Measurements from ENCODE around the gene PKLR. TPM values are rescaled to one million over a fixed set of nuclear protein-coding genes. Genes with fewer than 3 reads are reported as not detected.

The PKLR gene
- total and polyA plus RNA-seq, 10 donors, result 0.04 to 0.74 (median 0.39) TPM; not detected in 5

GRCh38 chr1:155260276-155260675 lies 41.0 kb downstream of the PKLR start:
- Histone ChIP-seq H3K36me3 (peaks cover 3 to 74% (median 43%) of the 10 kb centered on the region in 6 donors), H3K27ac (no peak overlapping the region), H3K9me3 (no peaks in the 10 kb centered on the region), H3K4me1 (peaks cover 21 to 54% (median 38%) of the 10 kb centered on the region in 6 donors), H3K27me3 (replicated peaks in 1 of 7) (no peaks in the 10 kb centered on the region), H3K4me3 (no peak overlapping the region)
- no peak for TF ChIP-seq POLR2A (IDR thresholded peaks at IDR 0.05)
- 94 to 98% (median 95%) methylated on average over 5 of the region's 5 CpGs for WGBS, 5 donors
- DNase-seq, result peak; percentile 70
- intact Hi-C loops (cut with DNase I; ENCODE audit: low total_unique reads), result no loop called here

- intact Hi-C loops (cut with DNase I; ENCODE audit: low total_unique reads), result no loop called here
- H3K4me1 ChIP-seq, result peaks cover 25 to 59% (median 38%) of the 10 kb centered on the region in 6 donors
- no peaks in the 10 kb centered on the region for H3K27me3 ChIP-seq (replicated peaks in 1 of 7)
- WGBS, 5 donors, result 67 to 90% (median 81%) methylated on average over 12 to 20 of the region's 20 CpGs
- peaks cover 0 to 47% (median 21%) of the 10 kb centered on the region in 6 donors for H3K36me3 ChIP-seq
- peak overlapping the region in 5 of 8 donors; percentile 69 to 94 (median 73) for H3K4me3 ChIP-seq
- DNase-seq, result peak; percentile 79
- TF ChIP-seq CTCF (IDR thresholded peaks at IDR 0.05 in 8 of 11, conservative IDR thresholded peaks at IDR 0.05 in 3 of 11), result no peak
- TF ChIP-seq POLR2AphosphoS5 (IDR thresholded peaks at IDR 0.05), result no peak
- no peak for TF ChIP-seq POLR2A (IDR thresholded peaks at IDR 0.05)
- no peaks in the 10 kb centered on the region for H3K9me3 ChIP-seq
- H3K27ac ChIP-seq, result peak overlapping the region; percentile 38 to 95 (median 94)
These were observed 45.0 kb downstream of the PKLR start for GRCh38 chr1:155256058-155256852.

DNA sequence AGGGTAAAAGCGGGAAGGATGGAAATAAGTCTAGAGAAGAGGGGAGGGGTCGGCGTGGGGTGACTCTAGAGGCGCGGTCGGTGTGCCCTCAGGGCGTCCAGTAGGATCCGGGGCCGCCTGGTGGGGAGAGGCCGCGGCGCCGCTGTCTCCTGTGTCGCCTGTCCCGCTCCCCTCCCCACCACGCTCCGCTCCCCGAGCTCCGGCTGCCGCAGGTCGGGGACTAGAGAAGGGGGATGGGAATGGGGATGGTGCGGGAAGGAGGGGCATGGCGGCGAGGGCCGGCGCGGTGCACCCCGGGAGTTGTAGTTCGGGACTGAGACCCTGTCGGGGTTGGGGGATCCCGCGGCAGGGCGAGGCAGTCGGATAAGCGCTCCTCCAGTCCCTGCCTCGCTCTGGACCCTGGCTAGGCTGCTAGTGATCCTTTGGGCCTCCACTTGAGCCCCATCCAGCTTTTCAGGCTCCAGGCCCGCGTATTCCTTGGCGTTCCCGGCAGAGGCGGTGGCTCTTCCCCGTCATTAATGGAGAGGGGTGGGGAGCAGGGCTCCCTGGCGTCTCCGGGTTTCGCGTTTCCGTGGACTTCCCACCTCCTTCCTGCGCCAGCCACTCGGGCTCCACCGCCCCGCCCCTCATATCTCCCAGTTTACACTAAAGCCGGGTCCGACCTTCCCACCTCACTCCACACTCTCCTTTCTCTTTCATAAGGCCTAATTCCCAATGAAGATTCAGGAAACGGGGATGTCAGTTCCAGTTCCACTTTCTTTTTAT lies 45.8 kb downstream of the PKLR start, which contains the start of gene ENTREP3:
Gene ENTREP3 (minus strand): TSS at position 241 of the 765 bp plus-strand sequence. CDS start 606 bp downstream, outside the sequence.
- Histone ChIP-seq H3K27me3 (replicated peaks in 1 of 7) (no peaks in the 10 kb centered on the region), H3K27ac (peak within 1 kb of the TSS; percentile 38 to 95 (median 94)), H3K36me3 (peaks cover 0 to 45% (median 21%) of the 10 kb centered on the region in 6 donors), H3K9me3 (no peaks in the 10 kb centered on the region), H3K4me3 (peak within 1 kb of the TSS; percentile 62 to 94 (median 72)), H3K4me1 (peaks cover 21 to 59% (median 37%) of the 10 kb centered on the region in 6 donors)
- intact Hi-C loops (cut with DNase I; ENCODE audit: low total_unique reads), result no loop called here
- WGBS, 5 donors, result 4 to 9% (median 6%) methylated on average over 46 to 54 of the region's 54 CpGs
- peak in 4 of 11 experiments; percentile 10 to 44 (median 28) for TF ChIP-seq CTCF (IDR thresholded peaks at IDR 0.05 in 8 of 11, conservative IDR thresholded peaks at IDR 0.05 in 3 of 11)
- TF ChIP-seq POLR2A (IDR thresholded peaks at IDR 0.05), result peak in 1 of 3 donors; percentile 33
- TF ChIP-seq POLR2AphosphoS5 (IDR thresholded peaks at IDR 0.05), result peak; percentile 89 to 90 (median 89)
- DNase-seq, result peak; percentile 95

GRCh38 chr1:155254714-155255242 lies 46.5 kb downstream of the PKLR start:
- WGBS, 5 donors, result 1 to 10% (median 6%) methylated on average over 21 to 35 of the region's 35 CpGs
- Histone ChIP-seq H3K4me3 (peak overlapping the region; percentile 62 to 94 (median 72)), H3K4me1 (peaks cover 24 to 59% (median 39%) of the 10 kb centered on the region in 6 donors), H3K36me3 (peaks cover 0 to 39% (median 19%) of the 10 kb centered on the region in 6 donors), H3K9me3 (no peaks in the 10 kb centered on the region), H3K27me3 (replicated peaks in 1 of 7) (no peaks in the 10 kb centered on the region), H3K27ac (peak overlapping the region; percentile 38 to 95 (median 94))
- peak; percentile 86 for DNase-seq
- intact Hi-C loops (cut with DNase I; ENCODE audit: low total_unique reads), result loop anchor here (5.0 kb wide), 1 partner anchor 338 kb away; no protein-coding TSS in a partner anchor
- TF ChIP-seq POLR2AphosphoS5 (IDR thresholded peaks at IDR 0.05) (no peak), CTCF (IDR thresholded peaks at IDR 0.05 in 8 of 11, conservative IDR thresholded peaks at IDR 0.05 in 3 of 11) (no peak), POLR2A (IDR thresholded peaks at IDR 0.05) (no peak)

Measured in spleen (tissue), 11 donors.